ENCODE results near the gene DISC1.
"Not testable (repeated sequence)": the region's sequence is repeated elsewhere in the genome, so short reads cannot be mapped to it uniquely, and the experiment has no call there.

The DISC1 gene

GRCh38 chr1:231636157-231636556, 9.6 kb downstream of the DISC1 start:
- DNase-seq (ENCODE audit: low spot score), result no peak

GRCh38 chr1:231636922-231637321, 10.3 kb downstream of the DISC1 start:
- DNase-seq (ENCODE audit: low spot score), result not testable (repeated sequence)

- no peak for DNase-seq (ENCODE audit: low spot score)
Observed at GRCh38 chr1:231638647-231639046, 12.1 kb downstream of the DISC1 start.

- DNase-seq (ENCODE audit: low spot score), result no peak
Observed at GRCh38 chr1:231639819-231640218, 13.2 kb downstream of the DISC1 start.

GRCh38 chr1:231641444-231641843, 14.9 kb downstream of the DISC1 start:
- DNase-seq (ENCODE audit: low spot score), result not testable (repeated sequence)

GRCh38 chr1:231642061-231642460, 15.5 kb downstream of the DISC1 start:
- DNase-seq (ENCODE audit: low spot score), result not testable (repeated sequence)

GRCh38 chr1:231642618-231643017, 16.0 kb downstream of the DISC1 start:
- no peak for DNase-seq (ENCODE audit: low spot score)

- DNase-seq (ENCODE audit: low spot score), result no peak
Observed at GRCh38 chr1:231643071-231643934, 16.7 kb downstream of the DISC1 start.

GRCh38 chr1:231643935-231644237, 17.3 kb downstream of the DISC1 start:
- DNase-seq (ENCODE audit: low spot score), result no peak

GRCh38 chr1:231645634-231646033, 19.0 kb downstream of the DISC1 start:
- DNase-seq (ENCODE audit: low spot score), result not testable (repeated sequence)

- not testable (repeated sequence) for DNase-seq (ENCODE audit: low spot score)
Observed at GRCh38 chr1:231646165-231646564, 19.6 kb downstream of the DISC1 start.

GRCh38 chr1:231651621-231652260, 25.2 kb downstream of the DISC1 start:
- not testable (repeated sequence) for DNase-seq (ENCODE audit: low spot score)

GRCh38 chr1:231653632-231654031, 27.0 kb downstream of the DISC1 start:
- DNase-seq (ENCODE audit: low spot score), result no peak

- no peak for DNase-seq (ENCODE audit: low spot score)
Observed at GRCh38 chr1:231656741-231657140, 30.2 kb downstream of the DISC1 start.

GRCh38 chr1:231658223-231658622, 31.6 kb downstream of the DISC1 start:
- not testable (repeated sequence) for DNase-seq (ENCODE audit: low spot score)

- DNase-seq (ENCODE audit: low spot score), result no peak
Observed at GRCh38 chr1:231660198-231660597, 33.6 kb downstream of the DISC1 start.

GRCh38 chr1:231663211-231663792, 36.7 kb downstream of the DISC1 start:
- DNase-seq (ENCODE audit: low spot score), result no peak

- no peak for DNase-seq (ENCODE audit: low spot score)
Observed at GRCh38 chr1:231665101-231665500, 38.5 kb downstream of the DISC1 start.

- DNase-seq (ENCODE audit: low spot score), result no peak
Observed at GRCh38 chr1:231665726-231666125, 39.1 kb downstream of the DISC1 start.

- no peak for DNase-seq (ENCODE audit: low spot score)
Observed at GRCh38 chr1:231666220-231666936, 39.8 kb downstream of the DISC1 start.

GRCh38 chr1:231666937-231667608, 40.5 kb downstream of the DISC1 start:
- no peak for DNase-seq (ENCODE audit: low spot score)
